C4-2B (cell line): Measurements from ENCODE around the gene TTC6.

Source experiments
- H3K27ac ChIP-seq: fragments of 450-650 bp; 2 replicates; pipeline ENCODE4 v1.5.1; 2017
- ZFX ChIP-seq: fragments of 450-650 bp; IDR thresholded peaks from 2 replicates; pipeline ENCODE4 v1.6.1; 2017
- TF ChIP-seq, protein P1 (sequence below): fragments of 450-650 bp; conservative IDR thresholded peaks from 2 replicates; pipeline ENCODE4 v1.5.1; 2017; ENCODE audit warnings: mild to moderate bottlenecking

TTC6 gene

GRCh38 chr14:37589715-37590427 lies 5.6 kb upstream of the TTC6 start:
- TF ChIP-seq ZFX = no peak
- TF ChIP-seq, protein P1, sequence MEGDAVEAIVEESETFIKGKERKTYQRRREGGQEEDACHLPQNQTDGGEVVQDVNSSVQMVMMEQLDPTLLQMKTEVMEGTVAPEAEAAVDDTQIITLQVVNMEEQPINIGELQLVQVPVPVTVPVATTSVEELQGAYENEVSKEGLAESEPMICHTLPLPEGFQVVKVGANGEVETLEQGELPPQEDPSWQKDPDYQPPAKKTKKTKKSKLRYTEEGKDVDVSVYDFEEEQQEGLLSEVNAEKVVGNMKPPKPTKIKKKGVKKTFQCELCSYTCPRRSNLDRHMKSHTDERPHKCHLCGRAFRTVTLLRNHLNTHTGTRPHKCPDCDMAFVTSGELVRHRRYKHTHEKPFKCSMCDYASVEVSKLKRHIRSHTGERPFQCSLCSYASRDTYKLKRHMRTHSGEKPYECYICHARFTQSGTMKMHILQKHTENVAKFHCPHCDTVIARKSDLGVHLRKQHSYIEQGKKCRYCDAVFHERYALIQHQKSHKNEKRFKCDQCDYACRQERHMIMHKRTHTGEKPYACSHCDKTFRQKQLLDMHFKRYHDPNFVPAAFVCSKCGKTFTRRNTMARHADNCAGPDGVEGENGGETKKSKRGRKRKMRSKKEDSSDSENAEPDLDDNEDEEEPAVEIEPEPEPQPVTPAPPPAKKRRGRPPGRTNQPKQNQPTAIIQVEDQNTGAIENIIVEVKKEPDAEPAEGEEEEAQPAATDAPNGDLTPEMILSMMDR = no peak
- H3K27ac ChIP-seq = peak overlapping the region; percentile 62; the same call in 1 of the 2 replicates

DNA sequence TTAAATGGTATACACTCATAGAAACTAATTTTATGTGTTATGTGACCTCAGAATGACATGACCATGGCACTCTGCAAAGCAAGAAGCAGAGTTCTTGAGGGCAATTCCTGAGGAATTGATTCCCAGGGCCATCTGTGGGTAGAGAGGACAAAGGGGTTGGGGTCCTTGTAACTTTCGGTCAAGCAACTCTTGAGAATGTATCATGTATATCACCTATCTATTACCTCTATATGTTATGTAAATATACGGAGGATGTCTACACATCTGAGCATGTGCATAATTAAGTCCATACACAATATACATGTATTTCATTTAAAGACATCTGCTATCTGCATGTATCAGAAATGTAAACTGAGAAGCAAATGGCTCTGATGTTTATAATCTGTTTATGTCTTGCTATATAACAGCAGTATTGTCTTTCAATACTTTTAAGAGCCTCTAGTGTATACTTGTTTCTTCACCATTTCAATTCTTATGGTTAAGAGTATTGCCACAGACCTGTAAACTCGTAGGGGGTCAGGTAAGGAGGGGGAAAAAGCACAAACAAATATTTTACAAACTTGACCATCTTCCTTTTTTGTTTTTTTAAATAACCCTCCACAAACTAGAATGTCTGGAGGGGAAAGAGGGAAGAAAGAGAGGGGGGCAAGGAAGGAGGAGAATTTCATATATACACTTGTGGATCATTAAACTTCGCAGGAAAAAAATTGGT lies 4.8 kb upstream of the TTC6 start:
- H3K27ac ChIP-seq = peak overlapping the region; percentile 93
- no peak for TF ChIP-seq ZFX
- TF ChIP-seq, protein P1 = no peak

DNA sequence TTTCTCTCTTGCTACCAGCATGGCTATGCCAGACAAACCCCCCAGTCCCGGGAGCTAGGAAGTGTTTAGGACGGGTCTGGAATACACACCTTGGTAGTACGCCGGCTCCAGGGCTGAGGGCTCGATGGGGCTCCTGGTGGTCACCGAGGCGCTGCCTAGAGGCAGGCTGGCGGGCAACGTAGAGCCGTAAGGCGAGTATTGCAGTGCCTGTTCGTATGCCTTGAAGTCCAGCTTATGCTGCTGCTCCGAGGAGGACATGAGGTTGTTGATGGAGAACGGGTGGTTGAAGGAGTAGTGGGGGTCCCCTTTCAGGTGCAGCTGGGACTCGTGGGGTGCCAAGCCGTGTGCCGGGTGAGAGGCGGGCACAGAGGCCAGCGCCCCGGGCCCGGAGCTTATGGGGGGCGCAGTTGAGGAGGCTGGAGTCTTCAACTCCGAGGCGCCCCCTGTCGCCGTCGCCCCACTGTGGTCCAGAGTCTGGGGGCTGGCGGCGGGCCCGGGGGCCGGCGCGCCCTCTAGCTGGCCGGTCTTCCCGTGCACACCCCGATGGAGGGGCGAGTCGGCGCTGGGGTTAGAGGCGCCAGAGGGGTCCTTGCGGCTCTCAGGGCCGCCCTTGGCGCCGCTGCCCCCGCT lies 4.0 kb upstream of the TTC6 start:
- H3K27ac ChIP-seq = peak overlapping the region; percentile 93
- TF ChIP-seq ZFX = no peak
- TF ChIP-seq, protein P1 = peak; percentile 56

GRCh38 chr14:37591941-37592481 lies 3.4 kb upstream of the TTC6 start:
- H3K27ac ChIP-seq = peak overlapping the region; percentile 93
- TF ChIP-seq, protein P1 = peak; percentile 34
- no peak; the same call in 1 of the 2 replicates for TF ChIP-seq ZFX

DNA sequence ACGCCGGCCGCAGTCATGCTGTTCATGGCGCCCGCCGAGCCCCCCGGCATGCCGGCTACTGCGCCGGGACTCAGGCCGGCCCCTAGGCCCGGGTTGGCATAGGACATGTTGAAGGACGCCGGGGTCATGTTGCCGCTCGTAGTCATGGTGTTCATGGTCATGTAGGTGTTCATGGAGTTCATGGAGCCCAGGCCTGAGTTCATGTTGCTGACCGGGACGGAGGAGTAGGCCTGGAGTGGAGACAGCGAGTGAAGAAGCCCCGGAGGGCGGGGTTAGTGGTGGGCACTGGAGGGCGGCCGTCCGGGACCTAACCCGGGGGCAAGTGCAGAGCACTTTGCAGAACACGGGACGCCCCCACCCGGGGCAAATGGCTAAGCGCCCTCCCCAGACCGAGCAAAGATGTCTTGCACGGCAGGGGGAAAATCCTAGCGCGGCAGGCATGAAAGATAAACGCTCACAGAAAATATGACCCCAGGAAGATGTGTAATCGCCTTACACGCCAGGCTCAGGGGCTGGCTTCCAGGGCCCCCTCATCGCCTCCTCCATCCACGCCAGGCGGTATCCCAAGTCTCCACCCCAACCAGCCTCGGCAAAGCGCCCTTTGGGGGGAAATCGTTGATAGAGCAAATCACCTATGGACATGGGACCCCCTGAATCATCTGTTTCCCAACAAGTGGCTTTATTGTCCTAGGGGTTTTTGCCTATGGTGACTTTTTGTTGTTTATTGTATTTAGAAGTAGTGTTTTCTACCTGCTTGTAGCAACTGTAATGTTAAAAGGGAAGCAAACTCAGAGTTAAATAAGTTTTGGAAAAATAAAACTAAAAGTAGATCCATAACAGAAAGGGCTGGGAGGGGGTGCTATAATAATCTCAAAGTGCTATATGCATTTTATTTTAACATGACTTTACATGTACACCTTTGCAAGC lies 2.7 kb upstream of the TTC6 start:
- TF ChIP-seq, protein P1 = no peak
- peak; percentile 62 for TF ChIP-seq ZFX
- peak overlapping the region; percentile 93 for H3K27ac ChIP-seq

DNA sequence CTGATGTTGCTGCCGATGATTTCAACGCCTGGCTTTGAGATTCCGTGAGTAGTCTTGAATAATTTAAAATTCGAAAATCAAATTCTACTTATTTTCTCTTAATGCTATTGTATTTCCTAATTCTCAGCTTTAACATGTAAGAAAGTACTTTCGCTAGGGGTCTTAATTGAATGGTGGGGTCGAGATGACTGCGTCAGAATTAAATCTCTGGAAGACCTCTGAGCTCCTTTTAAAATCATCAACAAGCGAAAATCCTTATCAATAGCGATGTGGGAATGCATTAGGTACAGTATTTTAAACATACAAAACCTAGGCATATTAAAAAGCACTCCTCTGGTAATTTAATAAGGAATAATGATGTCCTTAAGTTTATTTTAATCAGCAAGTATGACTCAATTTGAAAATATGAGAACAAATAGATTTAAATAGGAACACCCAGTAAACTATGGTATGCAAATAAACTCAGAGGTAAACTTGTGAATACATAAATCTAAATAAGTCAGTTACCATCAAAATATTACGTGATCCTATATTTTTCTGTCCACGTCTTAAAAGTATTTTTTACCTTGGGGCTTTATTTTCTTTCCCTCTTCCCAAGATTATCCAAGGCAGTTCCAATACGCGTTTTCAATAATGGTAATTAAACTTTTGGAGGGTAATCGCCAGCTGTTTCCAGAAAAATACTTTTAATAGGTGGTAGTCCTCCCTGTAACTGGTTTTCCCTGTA lies 1.8 kb upstream of the TTC6 start:
- TF ChIP-seq, protein P1 = no peak
- TF ChIP-seq ZFX = no peak
- peak overlapping the region; percentile 94 for H3K27ac ChIP-seq
